Panc1 (cell line): Measurements from ENCODE around the gene SMG1. TPM values are rescaled to one million over a fixed set of nuclear protein-coding genes. Genes with fewer than 3 reads are reported as not detected.

ENCODE experiments used
- ATAC-seq: fragments of 200-7000 bp; cut with Tn5 transposase; 2 replicates; pipeline ENCODE4 v1.9.1; 2020; ENCODE audit warnings: mild to moderate bottlenecking, moderate library complexity
- BruUV-seq: library from RNA; stranded (reverse); fragments of 400-500 nt; replicated peaks from 2 replicates; lab custom pipeline; 2021; lab: Mats Ljungman, UMichigan
- CTCF ChIA-PET: fragments of 300-600 bp; sonication (Branson Sonifier 250); formaldehyde crosslinking; loops from one replicate; lab custom pipeline; 2022; ENCODE audit warnings: antibody characterized with exemption; lab: Charles Lee
- POLR2A ChIA-PET: fragments of 300-600 bp; sonication (Branson Sonifier 250); formaldehyde crosslinking; loops from one replicate; lab custom pipeline; 2022; ENCODE audit warnings: antibody characterized with exemption; lab: Charles Lee
- DNase-seq: peaks from one replicate; pipeline ENCODE4 v3.0.0-alpha.2; 2010; ENCODE audit warnings: low read depth, low spot score
- H3K27ac ChIP-seq: 2 replicates; pipeline ENCODE4 v1.5.1; 2011; ENCODE audit warnings: mild to moderate bottlenecking, low read length, inconsistent platforms
- H3K27me3 ChIP-seq: fragments of 200-500 bp; sonication (Bioruptor generic); 2 replicates; pipeline ENCODE4 v1.6.0; 2014; ENCODE audit warnings: low read length, inconsistent platforms; ENCODE audit not compliant: control insufficient read depth, insufficient read depth
- H3K36me3 ChIP-seq: fragments of 200-500 bp; sonication (Bioruptor generic); 2 replicates; pipeline ENCODE4 v1.5.1; 2014; ENCODE audit warnings: inconsistent platforms, mild to moderate bottlenecking, low read length, moderate library complexity; ENCODE audit not compliant: control insufficient read depth, insufficient read depth
- H3K4me1 ChIP-seq: 2 replicates; pipeline ENCODE4 v1.5.1; 2011; ENCODE audit warnings: inconsistent platforms, mild to moderate bottlenecking, low read length, moderate library complexity; ENCODE audit not compliant: control insufficient read depth, insufficient read depth
- H3K4me3 ChIP-seq, 2 experiments: 2 replicates each; pipeline ENCODE4 v1.5.1; 2011 to 2012; ENCODE audit warnings: low read depth in 2 of 2, low read length in 2 of 2, mild to moderate bottlenecking in 2 of 2, inconsistent platforms in 1 of 2, moderate library complexity in 1 of 2
- H3K9me3 ChIP-seq: fragments of 200-500 bp; sonication (Bioruptor generic); 2 replicates; pipeline ENCODE4 v1.5.1; 2014; ENCODE audit warnings: low read depth, mild to moderate bottlenecking, inconsistent platforms, low read length, moderate library complexity; ENCODE audit not compliant: control insufficient read depth, insufficient read depth
- POLR2AphosphoS5 ChIP-seq: IDR thresholded peaks from 2 replicates; pipeline ENCODE4 v1.6.1; 2012; ENCODE audit warnings: mild to moderate bottlenecking, low read depth, low read length, moderate library complexity
- SIN3A ChIP-seq: IDR thresholded peaks from 2 replicates; pipeline ENCODE4 v1.6.1; 2012; ENCODE audit warnings: low read depth, mild to moderate bottlenecking, low read length, moderate library complexity, borderline replicate concordance; ENCODE audit not compliant: insufficient read depth
- TCF7L2 ChIP-seq: IDR thresholded peaks from 2 replicates; pipeline ENCODE4 v1.6.1; 2011; ENCODE audit warnings: mild to moderate bottlenecking, low read depth, low read length, inconsistent platforms
- in situ Hi-C: cut with HindIII; loops from 2 replicates; pipeline ENCODE4 v1.10.0; 2016; ENCODE audit warnings: low sequenced_read_pairs, low pct_unique_long_range_greater_than_20kb
- intact Hi-C: fragments of 100-400 bp; cut with micrococcal nuclease; formaldehyde crosslinking; loops from one replicate; pipeline ENCODE4 v1.10.0; 2022; ENCODE audit not compliant: unreplicated experiment
- total RNA-seq: library from RNA; stranded (reverse); gene quantifications from one replicate; pipeline ENCODE4 v1.2.1, GENCODE V29; 2021; ENCODE audit not compliant: unreplicated experiment
- TF ChIP-seq, protein P1 (sequence below), 2 experiments: IDR thresholded peaks; 2 replicates each; pipeline ENCODE4 v1.6.1; 2011 to 2012; ENCODE audit warnings: low read depth in 2 of 2, control low read depth in 1 of 2, low read length in 1 of 2, mild to moderate bottlenecking in 1 of 2, moderate library complexity in 1 of 2; ENCODE audit not compliant: insufficient read depth in 1 of 2

Gene SMG1
- total RNA-seq, 1 experiment from 2014 or later: 113 TPM

DNA sequence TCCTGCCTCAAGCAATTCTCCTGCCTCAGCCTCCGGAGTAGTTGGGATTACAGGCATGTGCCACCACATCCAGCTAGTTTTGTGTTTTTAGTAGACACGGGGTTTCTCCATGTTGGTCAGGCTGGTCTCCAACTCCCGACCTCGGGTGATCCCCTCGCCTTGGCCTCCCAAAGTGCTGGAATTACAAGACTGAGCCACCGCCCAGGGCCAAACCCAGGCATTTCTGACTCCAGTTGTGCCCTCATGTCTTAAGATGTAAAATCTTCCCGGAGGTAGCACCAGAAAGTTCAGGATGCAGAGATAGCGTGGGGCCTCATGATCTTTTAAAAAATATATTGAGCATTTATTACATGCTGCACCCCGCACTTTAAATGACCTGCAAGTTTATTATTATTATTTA is 12.8 kb upstream of the SMG1 start:
- H3K27me3 ChIP-seq: no peaks in the 10 kb centered on the region
- in situ Hi-C loops (no loop called here), intact Hi-C loops (no loop called here)
- no peak overlapping the region for H3K4me3 ChIP-seq
- CTCF ChIA-PET: no interaction called here
- BruUV-seq: no TSS peak
- H3K4me1 ChIP-seq: no peaks in the 10 kb centered on the region; the same call in 1 of the 2 replicates
- TF ChIP-seq, protein P1, sequence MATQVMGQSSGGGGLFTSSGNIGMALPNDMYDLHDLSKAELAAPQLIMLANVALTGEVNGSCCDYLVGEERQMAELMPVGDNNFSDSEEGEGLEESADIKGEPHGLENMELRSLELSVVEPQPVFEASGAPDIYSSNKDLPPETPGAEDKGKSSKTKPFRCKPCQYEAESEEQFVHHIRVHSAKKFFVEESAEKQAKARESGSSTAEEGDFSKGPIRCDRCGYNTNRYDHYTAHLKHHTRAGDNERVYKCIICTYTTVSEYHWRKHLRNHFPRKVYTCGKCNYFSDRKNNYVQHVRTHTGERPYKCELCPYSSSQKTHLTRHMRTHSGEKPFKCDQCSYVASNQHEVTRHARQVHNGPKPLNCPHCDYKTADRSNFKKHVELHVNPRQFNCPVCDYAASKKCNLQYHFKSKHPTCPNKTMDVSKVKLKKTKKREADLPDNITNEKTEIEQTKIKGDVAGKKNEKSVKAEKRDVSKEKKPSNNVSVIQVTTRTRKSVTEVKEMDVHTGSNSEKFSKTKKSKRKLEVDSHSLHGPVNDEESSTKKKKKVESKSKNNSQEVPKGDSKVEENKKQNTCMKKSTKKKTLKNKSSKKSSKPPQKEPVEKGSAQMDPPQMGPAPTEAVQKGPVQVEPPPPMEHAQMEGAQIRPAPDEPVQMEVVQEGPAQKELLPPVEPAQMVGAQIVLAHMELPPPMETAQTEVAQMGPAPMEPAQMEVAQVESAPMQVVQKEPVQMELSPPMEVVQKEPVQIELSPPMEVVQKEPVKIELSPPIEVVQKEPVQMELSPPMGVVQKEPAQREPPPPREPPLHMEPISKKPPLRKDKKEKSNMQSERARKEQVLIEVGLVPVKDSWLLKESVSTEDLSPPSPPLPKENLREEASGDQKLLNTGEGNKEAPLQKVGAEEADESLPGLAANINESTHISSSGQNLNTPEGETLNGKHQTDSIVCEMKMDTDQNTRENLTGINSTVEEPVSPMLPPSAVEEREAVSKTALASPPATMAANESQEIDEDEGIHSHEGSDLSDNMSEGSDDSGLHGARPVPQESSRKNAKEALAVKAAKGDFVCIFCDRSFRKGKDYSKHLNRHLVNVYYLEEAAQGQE (IDR thresholded peaks at IDR 0.05; ENCODE audit: insufficient read depth in 1 of 2, low read depth in 2 of 2, low read length in 1 of 2): no peak
- no peak for TF ChIP-seq SIN3A
- TF ChIP-seq POLR2AphosphoS5: no peak
- no peaks in the 10 kb centered on the region for H3K9me3 ChIP-seq
- DNase-seq (no peak), ATAC-seq (no peak)
- H3K27ac ChIP-seq: no peak overlapping the region
- H3K36me3 ChIP-seq: no peaks in the 10 kb centered on the region
- POLR2A ChIA-PET: no interaction called here

DNA sequence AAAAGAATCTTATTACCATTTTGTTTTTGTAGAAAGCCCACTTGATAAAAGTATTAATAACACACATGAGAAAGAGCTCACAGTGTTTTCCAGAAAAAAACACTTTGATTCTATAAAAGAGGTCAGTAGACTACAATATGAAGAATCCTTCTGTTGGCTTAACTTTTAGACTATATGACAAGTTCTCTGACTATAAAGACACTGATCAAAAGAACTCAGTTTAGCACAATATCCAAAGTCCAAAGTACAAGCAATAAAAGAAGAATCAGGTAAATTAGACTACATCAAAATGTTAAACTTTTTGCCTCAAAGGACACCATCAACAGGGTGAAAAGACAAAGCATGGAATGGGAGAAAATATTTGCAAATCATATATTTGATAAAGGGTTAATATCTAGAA is 11.2 kb upstream of the SMG1 start:
- intact Hi-C loops: no loop called here
- BruUV-seq: no TSS peak
- H3K36me3 ChIP-seq: no peaks in the 10 kb centered on the region
- H3K4me1 ChIP-seq: peaks cover 6% of the 10 kb centered on the region; the same call in 1 of the 2 replicates
- H3K4me3 ChIP-seq: no peak overlapping the region
- in situ Hi-C loops: no loop called here
- H3K27me3 ChIP-seq: no peaks in the 10 kb centered on the region
- ChIA-PET CTCF (interaction anchor here (0.6 kb wide), 2 partner anchors 9 to 20 kb away, joined by 3 to 4 read pairs; no protein-coding TSS in a partner anchor), POLR2A (interaction anchor here (0.7 to 0.9 kb wide), 2 partner anchors 12 to 97 kb away, joined by 3 to 11 read pairs; no protein-coding TSS in a partner anchor)
- DNase-seq (no peak), ATAC-seq (no peak)
- TF ChIP-seq, protein P1 (IDR thresholded peaks at IDR 0.05; ENCODE audit: insufficient read depth in 1 of 2, low read depth in 2 of 2, low read length in 1 of 2): no peak
- TF ChIP-seq SIN3A (no peak), POLR2AphosphoS5 (no peak), TCF7L2 (no peak)
- H3K9me3 ChIP-seq: no peaks in the 10 kb centered on the region
- H3K27ac ChIP-seq: no peak overlapping the region
